Right renal cortex interstitium (tissue), 3 donors: ENCODE data around the gene BLZF1. TPM values are rescaled to one million over a fixed set of nuclear protein-coding genes. Genes with fewer than 3 reads are reported as not detected.
A peak's percentile ranks its signal among the peaks of the same experiment; 100 is the strongest.
"Not testable (repeated sequence)": the region's sequence is repeated elsewhere in the genome, so short reads cannot be mapped to it uniquely, and the experiment has no call there.

Experiments used
- DNase-seq, 3 donors: peaks; one replicate each; pipeline ENCODE4 v3.0.0-alpha.2; 2013; ENCODE audit warnings: low read depth in 3 of 3, low spot score in 2 of 3
- polyA plus RNA-seq, 3 donors: library from polyadenylated mRNA; unstranded; fragments of 120-200 nt; gene quantifications; one replicate each; pipeline ENCODE4 v1.2.1, GENCODE V29; 2013; ENCODE audit not compliant: insufficient read length in 3 of 3

BLZF1 gene
- polyA plus RNA-seq, 3 donors = 28.3 to 31.6 (median 31.1) TPM

- DNase-seq = peak in 1 of 3 donors; percentile 32
Observed at GRCh38 chr1:169348383-169349036, 19.5 kb upstream of the BLZF1 start.

DNA sequence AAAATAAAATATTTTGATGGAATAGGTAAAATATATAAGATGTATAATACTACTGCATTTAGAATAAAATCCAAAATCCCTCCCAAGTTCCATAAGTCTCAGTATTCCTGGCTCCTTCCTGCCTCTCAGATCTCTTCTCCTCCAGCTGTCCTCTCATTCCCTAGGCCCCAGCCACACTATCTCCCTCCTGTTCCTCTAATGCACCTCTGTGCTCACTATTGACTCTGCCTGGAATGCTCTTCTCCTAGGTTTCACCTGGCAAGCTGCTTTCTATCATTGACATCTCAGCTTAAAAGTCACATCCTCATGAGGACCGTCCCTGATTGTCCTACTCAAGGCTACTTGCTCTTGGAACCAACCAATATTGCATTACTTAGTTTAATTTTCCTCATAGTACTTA, 7.6 kb upstream of the BLZF1 start:
- no peak for DNase-seq

DNA sequence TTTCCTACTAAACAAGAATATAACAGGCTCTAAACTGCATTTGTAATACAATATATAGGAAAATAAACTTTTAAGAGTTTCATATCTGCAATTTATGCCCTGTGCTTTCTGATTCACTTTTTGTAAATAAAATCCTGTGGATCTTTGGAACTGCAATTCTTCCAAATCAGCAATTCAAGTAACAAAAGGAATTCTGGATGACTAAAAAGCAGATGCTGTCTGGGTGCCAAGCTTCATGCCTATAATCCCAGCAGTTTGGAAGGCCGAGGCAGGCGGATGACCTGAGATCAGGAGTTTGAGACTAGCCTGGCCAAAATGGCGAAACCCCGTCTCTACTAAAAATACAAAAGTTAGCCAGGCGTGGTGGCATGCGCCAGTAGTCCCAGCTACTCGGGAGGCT, 6.7 kb upstream of the BLZF1 start:
- no peak for DNase-seq

- DNase-seq = no peak
Observed at GRCh38 chr1:169363046-169363730, 4.8 kb upstream of the BLZF1 start.

- DNase-seq = no peak
Observed at GRCh38 chr1:169364948-169365347, 3.0 kb upstream of the BLZF1 start.

DNA sequence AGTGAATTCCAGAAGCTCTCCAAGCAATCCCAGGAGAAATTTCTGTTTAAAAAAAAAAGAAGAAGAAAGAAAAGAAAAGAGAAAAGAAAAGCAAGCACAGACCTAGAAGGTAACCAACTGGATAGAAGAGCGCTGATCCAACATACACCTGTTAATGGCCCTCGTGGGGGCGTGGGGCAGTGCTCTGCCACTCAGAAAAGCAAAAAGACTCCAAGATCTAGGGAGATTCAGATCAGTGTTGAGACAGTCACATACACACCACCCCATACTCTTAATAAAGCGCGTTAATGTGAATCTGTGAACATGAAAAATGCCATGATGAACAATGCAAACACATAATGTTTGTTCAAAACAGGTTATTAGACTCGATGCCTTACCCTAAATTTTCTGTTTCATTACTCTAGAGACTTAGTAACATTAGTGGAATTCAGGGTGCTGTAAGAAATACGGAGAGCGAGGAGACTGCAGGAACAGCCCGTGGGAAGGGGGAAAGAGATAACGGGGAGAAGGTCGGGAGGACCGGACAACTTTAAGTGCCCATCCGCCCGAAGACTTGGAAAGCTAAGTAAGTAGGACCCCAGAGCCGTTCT, 804 bp upstream of the BLZF1 start:
- peak in 1 of 3 donors; percentile 4 for DNase-seq

DNA sequence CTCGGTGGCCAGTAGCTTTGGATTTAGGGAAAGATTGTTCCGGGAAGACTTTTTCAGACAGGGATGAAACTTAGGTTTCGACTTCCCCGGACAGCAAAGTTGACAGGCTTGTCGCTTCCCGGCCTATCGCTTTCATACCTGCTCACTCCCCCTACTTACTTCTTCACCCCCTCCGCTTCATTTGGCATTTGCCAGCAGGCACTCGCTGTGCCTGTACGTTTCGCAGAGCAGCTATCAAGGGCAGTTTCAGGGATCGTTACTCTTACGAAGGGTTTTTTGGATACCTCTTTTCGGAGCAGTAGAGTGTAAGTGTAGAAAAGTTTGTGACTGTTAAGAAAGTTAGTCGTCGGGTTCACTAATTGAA, 393 bp downstream of the BLZF1 start:
- DNase-seq = peak in 1 of 3 donors; percentile 4

- DNase-seq = no peak
Observed at GRCh38 chr1:169371404-169371803, 3.4 kb downstream of the BLZF1 start.

DNA sequence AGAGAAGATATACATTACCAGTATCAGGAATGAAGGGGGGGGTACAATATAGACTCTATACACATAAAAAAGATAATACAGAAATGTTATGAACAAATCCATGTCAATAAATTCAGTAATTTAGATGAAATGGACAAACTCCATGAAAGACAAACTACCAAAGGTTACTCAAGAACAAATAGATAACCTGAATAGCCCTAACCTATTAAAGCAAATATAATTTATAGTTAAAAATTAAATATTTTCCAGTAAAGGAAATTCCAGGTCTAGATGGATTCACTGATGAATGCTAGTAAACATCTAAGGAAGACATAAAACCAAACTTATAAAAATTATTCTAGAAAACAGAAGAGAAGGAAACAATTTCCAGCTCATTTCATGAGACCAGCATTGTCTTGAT, 13.2 kb downstream of the BLZF1 start:
- no peak for DNase-seq

GRCh38 chr1:169383449-169383848, 15.5 kb downstream of the BLZF1 start:
- no peak for DNase-seq

- no peak for DNase-seq
Observed at GRCh38 chr1:169387399-169387798, 19.4 kb downstream of the BLZF1 start.

- DNase-seq = no peak
Observed at GRCh38 chr1:169390303-169390702, 22.3 kb downstream of the BLZF1 start.

DNA sequence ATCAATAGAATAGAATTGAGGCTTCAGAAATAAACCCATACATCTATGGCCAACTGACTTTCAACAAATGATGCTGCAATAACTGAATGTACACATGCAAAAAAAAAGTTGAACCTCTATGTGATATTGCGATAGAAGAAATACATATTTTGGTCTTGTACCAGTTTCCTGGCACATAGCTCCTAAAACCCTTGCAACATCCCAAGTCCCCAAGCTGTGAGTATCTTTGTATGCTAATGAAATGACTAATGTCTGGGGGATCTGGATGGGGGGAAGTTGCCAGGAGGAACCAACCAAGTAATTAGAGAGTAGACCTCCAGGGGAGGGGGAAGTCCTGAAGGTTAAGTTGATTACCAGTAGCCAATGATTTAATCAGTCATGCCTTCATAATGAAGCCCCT, 24.4 kb downstream of the BLZF1 start:
- no peak for DNase-seq

GRCh38 chr1:169395955-169396354, 28.0 kb downstream of the BLZF1 start:
- DNase-seq = no peak

DNA sequence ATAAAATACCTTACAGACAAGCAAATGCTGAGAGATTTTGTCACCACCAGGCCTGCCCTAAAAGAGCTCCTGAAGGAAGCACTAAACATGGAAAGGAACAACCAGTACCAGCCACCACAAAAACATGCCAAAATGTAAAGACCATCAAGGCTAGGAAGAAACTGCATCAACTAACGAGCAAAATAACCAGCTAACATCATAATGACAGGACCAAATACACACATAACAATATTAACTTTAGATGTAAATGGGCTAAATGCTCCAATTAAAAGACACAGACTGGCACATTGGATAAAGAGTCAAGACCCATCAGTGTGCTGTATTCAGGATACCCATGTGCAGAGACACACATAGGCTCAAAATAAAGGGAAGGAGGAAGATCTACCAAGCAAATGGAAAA, 34.6 kb downstream of the BLZF1 start:
- DNase-seq = not testable (repeated sequence)

- not testable (repeated sequence) for DNase-seq
Observed at GRCh38 chr1:169408340-169408739, 40.3 kb downstream of the BLZF1 start.

GRCh38 chr1:169414952-169415351, 47.0 kb downstream of the BLZF1 start:
- no peak for DNase-seq

- DNase-seq = no peak
Observed at GRCh38 chr1:169421309-169421708, 53.3 kb downstream of the BLZF1 start.

- no peak for DNase-seq
Observed at GRCh38 chr1:169426174-169426705, 58.2 kb downstream of the BLZF1 start.

GRCh38 chr1:169427081-169427641, 59.2 kb downstream of the BLZF1 start, which contains the start of gene CCDC181:
CCDC181 (minus strand) TSS chr1:169427474; CDS start chr1:169424927, 2,547 bp downstream.
- peak; percentile 52 to 75 (median 70) for DNase-seq
